NCI-H146 (cell line): Measurements from ENCODE around the gene PCDHGC3.
"Not testable (repeated sequence)": the region's sequence is repeated elsewhere in the genome, so short reads cannot be mapped to it uniquely, and the experiment has no call there.

ENCODE experiments used
- DNase-seq: peaks from one replicate; lab custom pipeline; 2025; lab: John Stamatoyannopoulos, UW

PCDHGC3 gene

DNA sequence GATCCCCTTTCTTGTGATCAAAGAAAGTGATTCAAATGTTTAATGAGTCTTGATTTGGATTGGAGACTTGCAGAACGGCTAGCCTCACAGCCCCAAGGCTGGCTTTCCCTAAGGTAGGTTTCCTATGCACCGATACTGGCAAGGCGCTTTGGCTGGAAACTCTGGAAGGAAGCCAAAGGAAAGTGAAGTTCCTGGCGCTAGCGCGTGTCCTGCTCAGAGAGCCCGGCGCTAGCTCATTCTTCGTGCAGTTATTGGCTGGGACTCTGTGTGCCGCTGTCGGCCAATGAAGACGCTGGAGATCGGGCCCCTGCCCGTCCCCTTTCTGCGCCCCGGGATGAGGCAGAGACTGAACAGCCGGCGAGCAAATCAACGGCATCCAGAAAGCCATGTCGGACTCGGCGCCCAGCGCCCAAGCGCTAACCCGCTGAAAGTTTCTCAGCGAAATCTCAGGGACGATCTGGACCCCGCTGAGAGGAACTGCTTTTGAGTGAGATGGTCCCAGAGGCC lies at the start of gene PCDHGC3:
Gene PCDHGC3 (plus strand): TSS at position 342 of the 507 bp plus-strand sequence. CDS start 151 bp downstream, at position 493.
- DNase-seq, result peak; percentile 70

DNA sequence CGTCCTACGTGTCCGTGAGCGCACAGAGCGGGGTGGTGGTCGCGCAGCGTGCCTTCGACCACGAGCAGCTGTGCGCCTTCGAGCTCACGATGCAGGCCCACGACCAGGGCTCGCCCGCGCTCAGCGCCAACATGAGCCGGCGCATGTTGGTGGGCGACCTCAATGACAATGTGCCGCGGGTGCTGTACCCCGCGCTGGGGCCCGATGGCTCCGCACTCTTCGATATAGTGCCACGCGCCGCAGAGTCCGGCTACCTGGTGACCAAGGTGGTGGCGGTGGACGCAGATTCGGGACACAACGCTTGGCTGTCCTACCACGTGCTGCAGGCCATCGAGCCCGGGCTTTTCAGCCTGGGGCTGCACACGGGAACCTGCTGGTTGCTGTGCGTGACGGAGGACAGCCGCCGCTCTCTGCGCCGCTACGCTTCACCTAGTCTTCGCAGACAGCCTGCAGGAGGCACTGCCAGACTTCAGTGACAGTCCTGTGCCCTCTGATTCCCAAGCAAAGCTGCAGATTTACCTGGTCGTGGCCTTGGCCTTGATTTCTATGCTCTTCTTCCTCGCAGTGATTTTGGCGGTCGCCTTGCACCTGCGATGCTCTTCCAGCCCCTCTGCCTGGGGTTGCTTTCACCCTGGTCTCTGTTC lies 47.9 kb upstream of the PCDHGC3 start:
- no peak for DNase-seq

DNA sequence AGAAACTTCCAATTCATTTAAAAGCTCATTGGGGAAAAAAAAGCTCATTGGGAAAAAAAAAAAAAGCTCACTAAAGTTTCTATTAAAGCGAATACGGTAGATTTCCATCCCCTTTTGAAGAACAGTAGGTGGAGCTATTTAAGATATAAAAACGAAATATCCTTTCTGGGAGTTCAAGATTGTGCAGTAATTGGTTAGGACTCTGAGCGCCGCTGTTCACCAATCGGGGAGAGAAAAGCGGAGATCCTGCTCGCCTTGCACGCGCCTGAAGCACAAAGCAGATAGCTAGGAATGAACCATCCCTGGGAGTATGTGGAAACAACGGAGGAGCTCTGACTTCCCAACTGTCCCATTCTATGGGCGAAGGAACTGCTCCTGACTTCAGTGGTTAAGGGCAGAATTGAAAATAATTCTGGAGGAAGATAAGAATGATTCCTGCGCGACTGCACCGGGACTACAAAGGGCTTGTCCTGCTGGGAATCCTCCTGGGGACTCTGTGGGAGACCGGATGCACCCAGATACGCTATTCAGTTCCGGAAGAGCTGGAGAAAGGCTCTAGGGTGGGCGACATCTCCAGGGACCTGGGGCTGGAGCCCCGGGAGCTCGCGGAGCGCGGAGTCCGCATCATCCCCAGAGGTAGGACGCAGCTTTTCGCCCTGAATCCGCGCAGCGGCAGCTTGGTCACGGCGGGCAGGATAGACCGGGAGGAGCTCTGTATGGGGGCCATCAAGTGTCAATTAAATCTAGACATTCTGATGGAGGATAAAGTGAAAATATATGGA lies 45.2 kb upstream of the PCDHGC3 start, which contains the start of gene PCDHGA12:
Gene PCDHGA12 (plus strand): TSS at position 176 of the 782 bp plus-strand sequence. CDS start 253 bp downstream, at position 429.
- no peak for DNase-seq

DNA sequence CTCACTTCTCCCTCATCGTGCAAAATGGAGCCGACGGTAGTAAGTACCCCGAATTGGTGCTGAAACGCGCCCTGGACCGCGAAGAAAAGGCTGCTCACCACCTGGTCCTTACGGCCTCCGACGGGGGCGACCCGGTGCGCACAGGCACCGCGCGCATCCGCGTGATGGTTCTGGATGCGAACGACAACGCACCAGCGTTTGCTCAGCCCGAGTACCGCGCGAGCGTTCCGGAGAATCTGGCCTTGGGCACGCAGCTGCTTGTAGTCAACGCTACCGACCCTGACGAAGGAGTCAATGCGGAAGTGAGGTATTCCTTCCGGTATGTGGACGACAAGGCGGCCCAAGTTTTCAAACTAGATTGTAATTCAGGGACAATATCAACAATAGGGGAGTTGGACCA lies 44.5 kb upstream of the PCDHGC3 start:
- no peak for DNase-seq

DNA sequence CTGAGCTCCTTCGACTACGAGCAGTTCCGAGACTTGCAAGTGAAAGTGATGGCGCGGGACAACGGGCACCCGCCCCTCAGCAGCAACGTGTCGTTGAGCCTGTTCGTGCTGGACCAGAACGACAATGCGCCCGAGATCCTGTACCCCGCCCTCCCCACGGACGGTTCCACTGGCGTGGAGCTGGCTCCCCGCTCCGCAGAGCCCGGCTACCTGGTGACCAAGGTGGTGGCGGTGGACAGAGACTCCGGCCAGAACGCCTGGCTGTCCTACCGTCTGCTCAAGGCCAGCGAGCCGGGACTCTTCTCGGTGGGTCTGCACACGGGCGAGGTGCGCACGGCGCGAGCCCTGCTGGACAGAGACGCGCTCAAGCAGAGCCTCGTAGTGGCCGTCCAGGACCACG lies 43.5 kb upstream of the PCDHGC3 start:
- DNase-seq, result not testable (repeated sequence)

DNA sequence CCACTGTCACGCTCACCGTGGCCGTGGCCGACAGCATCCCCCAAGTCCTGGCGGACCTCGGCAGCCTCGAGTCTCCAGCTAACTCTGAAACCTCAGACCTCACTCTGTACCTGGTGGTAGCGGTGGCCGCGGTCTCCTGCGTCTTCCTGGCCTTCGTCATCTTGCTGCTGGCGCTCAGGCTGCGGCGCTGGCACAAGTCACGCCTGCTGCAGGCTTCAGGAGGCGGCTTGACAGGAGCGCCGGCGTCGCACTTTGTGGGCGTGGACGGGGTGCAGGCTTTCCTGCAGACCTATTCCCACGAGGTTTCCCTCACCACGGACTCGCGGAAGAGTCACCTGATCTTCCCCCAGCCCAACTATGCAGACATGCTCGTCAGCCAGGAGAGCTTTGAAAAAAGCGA lies 43.0 kb upstream of the PCDHGC3 start:
- not testable (repeated sequence) for DNase-seq

DNA sequence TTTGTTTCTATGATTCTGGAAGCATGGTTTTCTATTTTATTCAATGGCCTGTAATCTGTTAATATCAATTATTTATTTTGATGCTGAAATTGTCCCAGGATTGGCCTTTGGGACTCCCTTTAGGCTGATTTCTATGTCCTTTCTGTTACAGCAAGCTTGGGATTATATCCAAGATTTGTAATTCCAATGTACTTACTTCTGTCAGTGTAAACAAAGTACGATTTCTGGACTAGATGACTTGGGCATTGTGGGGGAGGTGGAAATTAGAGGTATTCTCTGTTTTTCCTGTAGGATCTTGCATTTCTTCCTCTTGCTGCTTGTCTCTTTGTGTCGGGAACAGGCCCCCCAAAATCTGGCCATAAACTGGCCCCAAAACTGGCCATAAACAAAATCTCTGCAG lies 41.8 kb upstream of the PCDHGC3 start:
- DNase-seq, result no peak

DNA sequence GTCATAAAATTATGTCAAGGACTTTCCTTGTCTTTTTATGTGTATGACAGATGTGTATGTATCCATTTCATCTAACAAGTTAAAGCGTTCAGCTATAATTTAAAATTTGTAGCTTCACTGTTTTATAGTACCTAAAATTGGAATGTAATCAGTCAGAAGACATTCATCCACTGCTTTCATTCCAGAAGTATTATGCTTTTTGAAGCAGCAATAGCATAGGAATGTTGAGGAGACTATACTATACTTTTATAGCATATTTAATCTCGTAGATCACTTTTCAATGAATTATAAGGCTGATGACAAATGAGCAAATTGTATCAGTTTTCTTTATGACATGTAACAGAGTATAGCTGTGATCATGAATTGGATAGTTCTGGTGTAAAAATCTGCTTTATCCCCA lies 38.5 kb upstream of the PCDHGC3 start:
- no peak for DNase-seq

DNA sequence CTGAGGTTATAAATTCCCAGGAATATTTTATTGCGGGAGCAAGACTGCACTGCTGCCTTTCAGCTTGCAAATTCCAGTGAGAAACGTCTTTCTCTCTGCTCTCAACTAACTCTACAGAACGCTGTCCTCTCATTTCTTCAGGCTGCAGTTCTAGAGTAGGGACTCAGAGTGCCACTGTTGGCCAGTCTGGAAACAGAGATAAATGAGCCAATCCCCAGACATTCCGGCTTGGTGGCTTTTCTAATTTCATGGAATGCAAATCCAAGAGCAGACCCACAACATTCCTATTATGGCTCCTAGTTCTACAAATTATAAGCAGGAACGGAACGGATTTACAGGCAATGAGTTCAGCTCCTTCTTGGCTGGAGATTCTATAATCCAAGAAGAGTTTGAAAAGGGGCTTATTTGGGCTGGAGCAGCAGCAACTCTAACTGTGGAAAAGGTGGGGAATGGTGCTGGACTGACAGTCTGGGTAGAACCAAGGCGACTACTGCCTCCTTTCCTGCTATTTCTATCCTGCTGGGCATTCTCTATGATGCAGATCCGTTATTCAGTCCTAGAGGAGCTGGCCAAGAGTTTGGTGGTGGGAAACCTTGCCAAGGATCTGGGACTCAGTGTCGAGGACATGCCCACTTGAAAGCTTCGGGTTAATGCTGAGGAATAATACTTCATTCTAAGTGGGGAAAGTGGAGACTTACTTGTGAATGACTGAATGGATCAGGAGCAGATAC lies 36.2 kb upstream of the PCDHGC3 start:
- DNase-seq, result no peak

DNA sequence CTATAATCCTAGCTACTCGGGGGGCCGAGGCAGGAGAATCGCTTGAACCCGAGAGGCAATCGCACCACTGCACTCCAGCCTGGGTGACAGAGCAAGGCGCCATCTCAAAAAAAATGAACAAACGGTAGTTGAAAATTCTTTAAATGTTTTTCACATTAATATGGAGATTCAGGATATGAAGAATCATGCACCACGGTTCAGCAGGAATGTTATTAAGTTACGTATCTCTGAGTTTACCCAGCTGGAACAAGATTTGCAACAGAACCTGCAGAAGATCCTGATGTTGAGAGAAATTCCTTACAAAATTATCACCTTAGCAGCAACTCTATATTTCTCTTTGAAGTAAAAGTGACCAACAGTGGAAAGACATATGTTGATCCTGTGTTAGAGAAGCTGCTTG lies 35.4 kb upstream of the PCDHGC3 start:
- DNase-seq, result no peak

DNA sequence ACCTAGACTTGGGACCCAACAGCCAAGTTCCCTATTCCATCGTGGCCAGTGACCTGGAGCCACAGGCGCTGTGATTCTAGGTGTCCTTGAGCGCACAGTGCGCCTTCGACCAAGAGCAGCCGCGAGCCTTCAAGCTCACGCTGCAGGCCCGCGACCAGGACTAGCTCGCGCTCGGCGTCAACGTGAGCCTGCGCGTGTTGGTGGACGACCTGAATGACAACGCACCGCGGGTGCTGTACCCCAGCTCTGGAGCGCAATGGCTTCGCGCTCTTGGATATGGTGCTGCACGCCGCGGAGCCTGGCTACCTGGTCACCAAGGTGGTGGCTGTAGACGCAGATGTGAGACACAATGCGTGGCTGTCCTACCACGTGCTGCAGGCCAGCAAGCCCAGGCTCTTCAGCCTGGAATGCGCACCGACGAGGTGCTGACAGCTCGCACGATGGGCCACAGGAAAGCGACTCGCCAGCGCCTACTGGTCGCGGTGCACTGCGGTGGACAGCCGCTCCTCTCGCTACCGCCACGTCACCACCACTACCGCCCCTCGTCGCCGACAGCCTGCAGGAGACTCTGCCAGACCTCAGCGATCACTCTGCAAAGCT lies 34.1 kb upstream of the PCDHGC3 start:
- DNase-seq, result no peak

DNA sequence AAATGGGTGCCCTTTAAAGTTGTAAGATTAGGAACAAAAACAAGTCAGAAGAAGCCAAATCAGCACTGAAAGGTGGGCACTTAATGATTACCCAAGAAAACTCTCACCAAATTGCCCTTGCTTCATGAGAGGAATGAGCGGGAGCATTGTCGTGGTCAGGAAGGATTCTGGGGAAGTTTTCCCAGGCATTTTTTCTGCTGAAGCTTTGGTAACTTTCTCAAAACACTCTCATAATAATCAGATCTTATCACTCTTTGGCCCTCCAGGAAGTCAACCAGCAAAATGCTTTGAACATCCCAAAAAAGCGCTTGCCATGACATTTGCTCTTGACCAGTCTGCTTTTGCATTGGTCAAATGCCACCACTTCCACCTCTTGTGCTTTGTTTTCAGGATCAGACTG lies 10.4 kb upstream of the PCDHGC3 start:
- no peak for DNase-seq

DNA sequence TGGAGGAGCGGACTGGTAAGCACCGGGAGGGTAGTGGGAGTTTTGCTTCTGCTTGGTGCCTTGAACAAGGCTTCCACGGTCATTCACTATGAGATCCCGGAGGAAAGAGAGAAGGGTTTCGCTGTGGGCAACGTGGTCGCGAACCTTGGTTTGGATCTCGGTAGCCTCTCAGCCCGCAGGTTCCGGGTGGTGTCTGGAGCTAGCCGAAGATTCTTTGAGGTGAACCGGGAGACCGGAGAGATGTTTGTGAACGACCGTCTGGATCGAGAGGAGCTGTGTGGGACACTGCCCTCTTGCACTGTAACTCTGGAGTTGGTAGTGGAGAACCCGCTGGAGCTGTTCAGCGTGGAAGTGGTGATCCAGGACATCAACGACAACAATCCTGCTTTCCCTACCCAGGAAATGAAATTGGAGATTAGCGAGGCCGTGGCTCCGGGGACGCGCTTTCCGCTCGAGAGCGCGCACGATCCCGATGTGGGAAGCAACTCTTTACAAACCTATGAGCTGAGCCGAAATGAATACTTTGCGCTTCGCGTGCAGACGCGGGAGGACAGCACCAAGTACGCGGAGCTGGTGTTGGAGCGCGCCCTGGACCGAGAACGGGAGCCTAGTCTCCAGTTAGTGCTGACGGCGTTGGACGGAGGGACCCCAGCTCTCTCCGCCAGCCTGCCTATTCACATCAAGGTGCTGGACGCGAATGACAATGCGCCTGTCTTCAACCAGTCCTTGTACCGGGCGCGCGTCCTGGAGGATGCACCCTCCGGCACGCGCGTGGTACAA lies 556 bp downstream of the PCDHGC3 start:
- DNase-seq, result peak; percentile 42

DNA sequence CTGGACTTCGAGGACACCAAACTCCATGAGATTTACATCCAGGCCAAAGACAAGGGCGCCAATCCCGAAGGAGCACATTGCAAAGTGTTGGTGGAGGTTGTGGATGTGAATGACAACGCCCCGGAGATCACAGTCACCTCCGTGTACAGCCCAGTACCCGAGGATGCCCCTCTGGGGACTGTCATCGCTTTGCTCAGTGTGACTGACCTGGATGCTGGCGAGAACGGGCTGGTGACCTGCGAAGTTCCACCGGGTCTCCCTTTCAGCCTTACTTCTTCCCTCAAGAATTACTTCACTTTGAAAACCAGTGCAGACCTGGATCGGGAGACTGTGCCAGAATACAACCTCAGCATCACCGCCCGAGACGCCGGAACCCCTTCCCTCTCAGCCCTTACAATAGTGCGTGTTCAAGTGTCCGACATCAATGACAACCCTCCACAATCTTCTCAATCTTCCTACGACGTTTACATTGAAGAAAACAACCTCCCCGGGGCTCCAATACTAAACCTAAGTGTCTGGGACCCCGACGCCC lies 1.3 kb downstream of the PCDHGC3 start:
- DNase-seq, result no peak

DNA sequence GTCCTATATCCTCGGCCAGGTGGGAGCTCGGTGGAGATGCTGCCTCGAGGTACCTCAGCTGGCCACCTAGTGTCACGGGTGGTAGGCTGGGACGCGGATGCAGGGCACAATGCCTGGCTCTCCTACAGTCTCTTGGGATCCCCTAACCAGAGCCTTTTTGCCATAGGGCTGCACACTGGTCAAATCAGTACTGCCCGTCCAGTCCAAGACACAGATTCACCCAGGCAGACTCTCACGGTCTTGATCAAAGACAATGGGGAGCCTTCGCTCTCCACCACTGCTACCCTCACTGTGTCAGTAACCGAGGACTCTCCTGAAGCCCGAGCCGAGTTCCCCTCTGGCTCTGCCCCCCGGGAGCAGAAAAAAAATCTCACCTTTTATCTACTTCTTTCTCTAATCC lies 2.0 kb downstream of the PCDHGC3 start:
- DNase-seq, result no peak

DNA sequence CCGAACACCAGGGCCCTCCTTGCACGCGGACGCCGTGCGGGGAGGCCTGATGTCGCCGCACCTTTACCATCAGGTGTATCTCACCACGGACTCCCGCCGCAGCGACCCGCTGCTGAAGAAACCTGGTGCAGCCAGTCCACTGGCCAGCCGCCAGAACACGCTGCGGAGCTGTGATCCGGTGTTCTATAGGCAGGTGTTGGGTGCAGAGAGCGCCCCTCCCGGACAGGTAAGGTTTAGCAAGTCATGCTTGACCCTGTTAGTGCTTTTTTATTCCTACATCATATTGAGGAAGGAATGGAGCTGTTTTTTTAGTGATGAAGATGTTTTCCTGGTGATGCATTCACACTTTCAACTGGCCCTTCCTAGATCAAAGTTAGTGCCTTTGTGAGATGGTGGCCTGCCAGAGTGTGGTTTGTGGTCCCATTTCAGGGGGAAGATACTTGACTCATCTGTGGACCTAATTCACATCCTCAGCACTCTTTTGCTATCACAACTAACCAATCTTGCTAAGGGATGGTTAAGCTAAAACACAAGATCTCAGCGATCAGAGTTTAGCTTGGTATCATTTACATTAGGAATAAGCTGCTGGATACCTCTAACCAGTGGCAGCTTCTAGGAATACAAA lies 2.7 kb downstream of the PCDHGC3 start:
- peak; percentile 83 for DNase-seq

DNA sequence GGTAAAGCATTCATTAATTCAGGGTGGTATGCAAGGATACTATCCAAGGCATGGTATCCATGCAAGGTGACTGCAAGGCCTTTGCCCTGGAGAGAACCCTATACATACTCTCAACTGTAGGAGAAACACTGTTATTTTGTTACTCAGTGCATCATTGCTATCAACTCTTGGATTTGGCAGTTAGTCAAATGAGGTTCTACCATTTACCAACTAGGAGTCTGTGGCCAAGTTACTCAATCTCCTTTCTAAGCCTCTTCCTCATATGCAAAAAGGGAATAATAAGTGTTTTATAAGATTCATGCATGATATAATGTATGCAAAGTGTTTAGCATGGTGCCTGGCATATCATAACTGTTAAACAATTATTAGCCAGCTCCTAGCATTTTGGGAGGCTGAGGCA lies 4.0 kb downstream of the PCDHGC3 start:
- DNase-seq, result no peak

DNA sequence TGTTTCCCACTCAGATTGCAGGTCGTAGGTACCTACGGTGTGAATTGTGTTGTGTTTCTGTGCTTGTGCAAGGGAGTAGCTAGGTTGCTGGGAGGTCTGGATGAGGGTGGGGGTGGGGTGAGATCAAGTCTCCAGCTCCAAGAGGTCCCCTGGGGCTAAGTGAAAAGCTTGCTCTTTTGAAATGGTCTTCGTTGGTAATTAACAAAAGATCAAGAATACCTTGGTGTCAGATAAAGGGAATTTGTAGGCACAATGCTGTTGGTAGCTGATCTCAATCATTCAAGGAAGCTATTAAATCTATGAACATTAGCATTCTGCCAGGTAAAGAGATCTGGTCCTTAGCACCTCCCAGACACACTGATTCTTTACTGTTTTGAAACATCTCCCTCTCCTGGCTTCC lies 8.1 kb downstream of the PCDHGC3 start:
- DNase-seq, result peak; percentile 17

DNA sequence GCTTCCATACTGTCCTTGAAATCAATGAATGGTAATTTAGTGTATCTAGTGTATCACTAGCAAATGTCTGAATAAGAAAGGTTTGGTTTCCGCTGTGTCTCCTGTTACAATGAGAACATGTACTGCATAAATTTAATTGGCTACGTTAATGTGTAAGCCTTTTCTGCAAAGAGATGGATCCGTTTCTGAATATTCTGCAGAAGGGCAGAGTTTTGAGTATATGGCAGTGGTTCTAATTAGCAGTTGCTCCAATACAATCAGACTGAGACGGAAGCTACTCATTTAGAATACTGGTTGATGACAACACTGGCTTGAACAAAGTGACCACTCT lies 8.5 kb downstream of the PCDHGC3 start:
- DNase-seq, result no peak

DNA sequence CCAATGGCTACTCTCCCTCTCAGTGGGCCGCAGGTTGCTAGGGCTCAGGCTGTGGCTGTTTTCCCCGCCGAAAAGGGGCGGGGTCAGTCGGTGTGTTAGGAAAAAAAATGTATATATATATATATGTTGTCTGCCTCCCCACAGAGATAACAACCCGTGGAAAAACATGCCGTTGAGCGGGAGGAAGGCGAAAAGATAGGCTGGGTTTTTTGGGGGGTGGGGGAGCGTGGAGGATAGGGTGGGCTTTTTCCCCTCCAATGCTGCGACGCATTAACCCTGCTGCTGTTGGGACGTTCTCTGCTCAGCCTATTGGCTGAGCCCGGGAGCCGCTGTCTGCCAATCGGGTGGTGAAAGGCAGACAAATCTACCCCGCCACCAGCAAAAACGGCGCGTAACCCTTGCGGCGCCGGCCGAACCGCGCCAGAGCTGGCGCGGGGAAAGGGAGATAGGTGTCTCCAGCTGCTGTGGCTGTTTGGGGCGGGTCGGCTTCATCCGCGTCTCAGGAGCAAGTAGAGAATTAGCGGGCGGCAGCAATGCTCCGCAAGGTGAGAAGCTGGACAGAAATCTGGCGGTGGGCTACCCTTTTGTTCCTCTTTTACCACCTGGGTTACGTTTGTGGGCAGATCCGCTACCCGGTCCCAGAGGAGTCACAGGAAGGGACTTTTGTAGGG lies 9.0 kb downstream of the PCDHGC3 start, which contains the start of gene PCDHGC4:
Gene PCDHGC4 (plus strand): TSS at position 390 of the 671 bp plus-strand sequence. CDS start 144 bp downstream, at position 534.
- DNase-seq, result peak; percentile 68
